Stimulated activated CD4-positive, alpha-beta T cell treated with anti-CD3 and anti-CD28 coated beads, TNF-alpha, amount 100 ng/mL, for 4 hours (primary cell): ENCODE data around the gene RFNG.
"Not testable (repeated sequence)": the region's sequence is repeated elsewhere in the genome, so short reads cannot be mapped to it uniquely, and the experiment has no call there.

Source experiments
- DNase-seq, 3 experiments: peaks; one replicate each; pipeline ENCODE4 v3.0.0-alpha.2; 2020; ENCODE audit warnings: low read depth in 3 of 3

Gene RFNG

GRCh38 chr17:82042649-82043048 lies 9.0 kb downstream of the RFNG start:
- no peak for DNase-seq

DNA sequence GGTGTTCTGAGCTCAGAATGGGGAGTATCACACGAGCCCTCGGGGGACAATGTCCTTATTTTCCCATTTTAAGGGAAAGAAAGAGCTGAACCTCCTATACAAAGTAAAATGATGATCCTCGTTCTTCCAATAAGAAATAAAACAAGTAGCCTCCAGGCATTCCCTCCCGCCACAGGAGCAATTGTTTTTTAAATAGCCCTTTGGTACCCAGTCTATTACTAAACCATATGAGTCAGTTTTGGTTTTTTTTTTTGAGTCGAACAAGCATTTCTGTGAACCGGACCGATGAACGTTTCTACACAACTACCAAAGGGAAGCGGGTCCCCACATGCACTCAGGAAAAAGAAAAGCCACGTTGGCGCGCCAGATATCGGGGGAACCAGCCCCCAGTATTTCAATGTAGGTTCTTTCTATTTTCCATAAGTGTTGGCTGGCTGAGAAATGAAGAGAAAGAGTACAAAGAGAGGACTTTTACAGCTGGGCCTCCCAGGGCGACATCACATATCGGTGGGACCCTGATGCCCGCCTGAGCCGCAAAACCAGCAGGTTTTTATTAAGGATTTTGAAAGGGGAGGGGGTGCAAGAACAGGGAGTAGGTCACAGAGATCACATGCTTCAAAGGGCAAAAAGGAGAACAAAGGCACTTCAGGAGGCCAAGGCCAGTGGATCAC lies 10.3 kb downstream of the RFNG start:
- no peak for DNase-seq

- no peak for DNase-seq
Observed at GRCh38 chr17:82039695-82040299, 11.8 kb downstream of the RFNG start.

DNA sequence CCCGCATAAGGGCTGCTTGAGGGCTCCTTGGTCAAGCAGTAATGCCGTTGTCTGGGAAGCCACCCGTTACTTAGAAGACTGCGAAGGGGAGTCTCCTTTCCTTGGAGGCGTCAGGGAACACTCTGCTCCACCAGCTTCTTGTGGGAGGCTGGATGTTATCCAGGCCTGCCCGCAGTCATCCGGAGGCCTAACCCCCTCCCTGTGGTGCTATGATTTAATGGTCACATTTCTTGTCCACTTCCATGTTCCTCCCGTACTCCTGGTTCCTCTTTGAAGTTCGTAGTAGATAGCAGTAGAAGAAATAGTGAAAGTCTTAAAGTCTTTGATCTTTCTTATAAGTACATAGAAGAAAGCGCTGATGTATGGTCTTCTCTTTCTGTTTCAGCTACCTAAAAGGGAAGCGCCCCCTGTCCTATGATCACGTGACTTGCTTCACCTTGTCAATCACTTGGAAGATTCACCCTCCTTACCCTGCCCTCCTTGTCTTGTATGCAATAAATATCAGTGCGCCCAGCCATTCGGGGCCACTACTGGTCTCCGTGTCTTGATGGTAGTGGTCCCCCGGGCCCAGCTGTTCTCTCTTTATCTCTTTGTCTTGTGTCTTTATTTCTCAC lies 12.7 kb downstream of the RFNG start:
- not testable (repeated sequence) for DNase-seq

GRCh38 chr17:82037889-82038195 lies 13.8 kb downstream of the RFNG start:
- DNase-seq, result no peak

DNA sequence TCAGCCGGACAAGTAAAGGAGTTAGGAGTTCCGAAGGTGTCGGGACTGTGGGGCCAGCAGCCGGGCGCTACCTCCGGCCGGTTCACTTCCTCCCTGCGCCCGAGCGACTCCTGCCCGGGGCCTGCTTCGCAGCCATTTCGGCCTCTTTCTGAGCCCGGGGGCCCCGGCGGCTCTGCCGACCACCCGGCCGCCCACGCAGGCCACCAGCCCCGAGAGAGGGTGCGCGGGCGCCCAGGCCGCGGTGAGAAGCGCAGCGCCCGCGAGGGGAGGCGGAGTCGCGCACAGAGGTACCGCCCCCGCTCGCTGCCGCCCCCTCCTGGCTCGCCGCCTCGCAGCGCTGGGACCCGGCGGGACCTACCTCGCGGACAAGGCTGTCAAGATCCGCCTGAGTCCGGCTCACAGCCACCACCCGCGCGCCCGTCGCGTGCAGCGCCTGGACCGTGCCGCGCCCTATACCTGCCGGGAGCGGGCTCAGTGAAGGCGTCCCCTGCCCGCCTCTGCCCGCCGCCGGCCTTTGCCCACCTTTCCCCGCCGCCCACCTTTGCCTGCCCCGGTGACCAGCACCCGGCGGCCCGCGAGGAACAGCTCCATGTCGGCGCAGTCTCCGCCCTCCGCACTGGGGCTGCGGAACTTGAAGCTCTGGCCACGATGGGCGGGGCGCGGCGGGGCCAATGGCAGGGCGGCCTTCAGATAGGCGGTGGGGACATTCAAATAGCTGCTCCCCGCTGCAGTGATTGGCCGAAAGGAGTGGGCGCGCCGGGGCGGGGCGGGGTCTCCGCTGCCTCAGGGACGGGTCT lies 14.3 kb downstream of the RFNG start, which contains the start of gene DCXR:
Gene DCXR (minus strand): TSS at position 606 of the 797 bp plus-strand sequence. CDS start 15 bp downstream, at position 591.
- DNase-seq, result peak; percentile 80 to 85 (median 84)

- DNase-seq, result no peak
Observed at GRCh38 chr17:82036634-82037091, 14.9 kb downstream of the RFNG start.

DNA sequence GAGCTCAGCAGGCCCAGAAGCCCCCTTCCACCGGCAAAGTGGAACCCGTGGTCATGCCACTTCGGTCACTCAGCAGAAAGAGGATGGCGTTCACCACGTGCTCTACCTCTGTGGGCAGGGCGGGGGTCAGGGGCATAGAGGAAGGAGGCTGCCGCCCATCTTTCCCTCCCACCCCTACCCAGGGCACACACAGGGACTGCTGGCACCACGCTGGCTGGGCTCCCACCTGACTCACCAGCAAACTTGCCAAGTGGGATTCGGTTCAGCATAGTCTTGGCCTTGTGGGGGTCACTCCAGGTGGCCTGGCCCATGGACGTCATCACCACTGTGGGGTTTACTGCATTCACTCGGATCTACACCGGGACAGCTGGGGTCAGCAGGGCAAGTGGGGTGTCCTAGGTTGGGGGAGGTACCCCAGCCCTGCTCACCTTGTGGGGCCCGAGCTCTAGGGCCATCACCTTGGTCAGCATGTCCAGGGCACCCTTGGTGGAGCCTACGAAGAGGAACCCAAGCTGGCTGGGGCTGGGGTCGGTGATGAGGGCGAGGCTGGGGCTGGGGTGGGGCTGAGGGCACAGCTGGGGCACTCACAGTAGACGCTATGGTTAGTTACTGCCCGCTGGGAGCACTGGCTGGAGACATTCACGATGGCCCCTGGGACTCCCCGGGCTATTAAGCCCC lies 15.5 kb downstream of the RFNG start:
- no peak for DNase-seq

GRCh38 chr17:82035488-82035887 lies 16.1 kb downstream of the RFNG start:
- no peak for DNase-seq

DNA sequence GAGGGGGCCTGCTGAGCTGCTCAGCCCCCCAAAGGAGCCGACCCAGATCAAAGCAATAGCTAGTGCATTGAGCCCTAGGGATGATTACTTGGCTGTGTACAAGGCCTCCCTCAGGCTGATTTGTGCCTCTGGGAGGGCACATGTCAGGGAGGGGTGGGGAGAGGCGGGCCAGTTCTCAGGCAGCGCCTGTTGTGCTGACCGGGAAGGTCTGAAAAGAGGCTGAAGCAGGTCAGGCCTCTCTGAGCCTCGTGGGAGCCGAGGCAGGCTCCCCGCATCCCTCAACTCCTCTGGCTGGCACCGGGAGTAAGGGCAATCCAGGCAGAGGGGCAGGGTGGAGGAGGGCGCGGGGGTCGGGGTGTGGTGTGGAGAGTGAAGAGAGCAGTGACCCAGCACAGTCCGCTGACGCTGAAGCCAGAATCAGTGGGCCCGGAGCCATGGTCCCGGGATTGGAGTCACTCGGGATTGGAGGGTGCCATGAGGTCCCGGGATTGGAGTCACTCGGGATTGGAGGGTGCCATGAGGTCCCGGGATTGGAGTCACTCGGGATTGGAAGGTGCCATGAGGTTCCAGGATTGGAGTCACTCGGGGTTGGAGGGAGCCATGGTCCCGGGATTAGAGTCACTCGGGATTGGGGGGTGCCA lies 17.1 kb downstream of the RFNG start:
- DNase-seq, result no peak

DNA sequence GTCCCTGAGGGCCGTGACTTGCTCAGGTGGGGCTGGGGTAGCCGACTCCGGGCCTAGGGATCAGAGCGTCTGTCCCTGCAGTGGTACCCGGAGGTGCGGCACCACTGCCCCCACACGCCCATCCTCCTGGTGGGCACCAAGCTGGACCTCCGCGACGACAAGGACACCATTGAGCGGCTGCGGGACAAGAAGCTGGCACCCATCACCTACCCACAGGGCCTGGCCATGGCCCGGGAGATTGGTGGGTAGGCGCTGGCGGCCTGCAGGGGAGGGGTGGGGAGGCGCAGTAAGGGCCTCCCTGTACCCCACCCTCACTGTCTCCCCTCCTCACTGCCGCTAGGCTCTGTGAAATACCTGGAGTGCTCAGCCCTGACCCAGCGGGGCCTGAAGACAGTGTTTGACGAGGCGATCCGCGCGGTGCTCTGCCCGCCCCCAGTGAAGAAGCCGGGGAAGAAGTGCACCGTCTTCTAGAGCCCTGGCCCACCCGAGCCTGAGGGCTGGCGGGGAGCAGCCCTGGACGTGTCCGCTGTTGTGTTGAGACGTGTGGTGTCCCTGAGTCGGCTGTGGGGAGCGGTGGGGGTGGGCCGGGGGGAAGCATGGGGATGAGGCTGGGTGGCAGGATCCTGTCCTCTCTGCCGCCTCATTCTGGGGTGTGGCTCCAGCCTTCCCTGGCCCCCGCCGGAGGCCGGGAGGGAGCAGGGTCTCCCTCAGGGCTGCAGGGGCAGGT lies 18.1 kb downstream of the RFNG start:
- DNase-seq, result no peak

- DNase-seq, result no peak
Observed at GRCh38 chr17:82031885-82032627, 19.6 kb downstream of the RFNG start.

- no peak for DNase-seq
Observed at GRCh38 chr17:82031303-82031884, 20.2 kb downstream of the RFNG start, which contains the start of gene RAC3. TSS of gene RAC3 (plus strand) at chr17:82031678. CDS start at chr17:82031762, 84 bp downstream.

- DNase-seq, result peak; percentile 63 to 69 (median 67)
Observed at GRCh38 chr17:82030470-82031302, 20.9 kb downstream of the RFNG start.

DNA sequence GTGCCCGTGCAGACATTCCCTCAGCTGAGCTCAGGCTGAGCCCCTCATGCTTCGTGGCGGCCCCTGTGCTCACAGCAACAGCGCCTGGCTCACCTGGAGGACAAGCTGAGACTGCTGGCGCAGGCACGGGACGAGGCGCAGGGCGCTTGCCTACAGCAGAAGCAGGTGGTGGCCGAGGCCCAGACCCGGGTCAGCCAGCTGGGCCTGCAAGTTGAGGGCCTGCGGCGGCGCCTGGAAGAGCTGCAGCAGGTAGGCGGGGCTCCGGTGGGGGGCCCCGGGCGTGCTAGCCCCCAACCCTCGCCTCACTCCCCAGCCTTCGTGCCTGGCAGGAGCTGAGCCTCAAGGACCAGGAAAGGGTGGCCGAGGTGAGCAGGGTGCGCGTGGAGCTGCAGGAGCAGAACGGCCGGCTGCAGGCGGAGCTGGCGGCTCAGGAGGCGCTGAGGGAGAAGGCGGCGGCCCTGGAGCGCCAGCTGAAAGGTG lies 21.6 kb downstream of the RFNG start:
- no peak for DNase-seq

DNA sequence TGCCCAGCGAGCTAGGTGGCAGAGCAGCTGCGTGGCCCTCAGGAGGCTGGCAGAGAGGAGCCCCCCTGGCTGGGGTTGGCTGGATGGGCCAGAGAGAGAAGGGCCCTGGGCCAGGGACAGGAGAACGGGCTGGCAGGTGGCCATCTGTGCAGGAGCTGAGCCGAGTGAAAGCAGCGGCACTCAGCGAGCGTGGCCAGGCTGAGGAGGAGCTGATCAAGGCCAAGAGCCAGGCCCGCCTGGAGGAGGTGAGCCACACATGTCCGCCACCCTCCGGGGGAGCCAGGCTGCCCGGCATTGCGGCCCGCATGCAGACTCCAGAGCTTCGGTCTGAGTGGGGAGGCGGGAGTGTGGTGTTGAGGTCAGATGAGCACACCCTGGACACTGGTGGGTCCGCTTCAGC lies 22.2 kb downstream of the RFNG start:
- no peak for DNase-seq

DNA sequence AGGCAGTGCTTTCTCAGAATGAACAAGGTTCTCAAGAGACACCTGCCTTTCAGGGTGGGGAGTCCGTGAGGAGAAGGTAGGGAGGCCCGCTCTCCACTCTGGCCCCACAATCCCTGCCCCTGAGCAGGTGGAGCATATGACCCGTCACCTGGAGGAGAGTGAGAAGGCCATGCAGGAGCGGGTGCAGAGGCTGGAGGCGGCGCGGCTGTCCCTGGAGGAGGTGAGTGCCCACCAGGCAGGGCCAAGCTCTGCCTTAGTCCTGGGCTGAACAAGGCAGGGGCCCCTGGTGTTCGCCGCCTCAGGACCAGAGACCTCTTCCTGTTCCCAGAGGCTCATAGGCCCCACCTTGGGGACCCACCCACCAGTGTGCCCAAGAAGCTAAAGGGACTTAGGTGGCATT lies 22.6 kb downstream of the RFNG start:
- no peak for DNase-seq

GRCh38 chr17:82028246-82028645 lies 23.4 kb downstream of the RFNG start:
- DNase-seq, result no peak
